B cell (primary cell): Measurements from ENCODE around the gene HDLBP.

ENCODE experiments used
- CTCF ChIP-seq: fragments of 200-600 bp; IDR thresholded peaks from one replicate; pipeline ENCODE4 v1.8.0; 2022; ENCODE audit warnings: antibody characterized with exemption, mild to moderate bottlenecking
- EZH2 ChIP-seq: IDR thresholded peaks from 2 replicates; pipeline ENCODE4 v1.6.1; 2012; ENCODE audit warnings: borderline replicate concordance, low read depth, mild to moderate bottlenecking, moderate library complexity, low read length; ENCODE audit not compliant: insufficient read depth, poor library complexity, severe bottlenecking

DNA sequence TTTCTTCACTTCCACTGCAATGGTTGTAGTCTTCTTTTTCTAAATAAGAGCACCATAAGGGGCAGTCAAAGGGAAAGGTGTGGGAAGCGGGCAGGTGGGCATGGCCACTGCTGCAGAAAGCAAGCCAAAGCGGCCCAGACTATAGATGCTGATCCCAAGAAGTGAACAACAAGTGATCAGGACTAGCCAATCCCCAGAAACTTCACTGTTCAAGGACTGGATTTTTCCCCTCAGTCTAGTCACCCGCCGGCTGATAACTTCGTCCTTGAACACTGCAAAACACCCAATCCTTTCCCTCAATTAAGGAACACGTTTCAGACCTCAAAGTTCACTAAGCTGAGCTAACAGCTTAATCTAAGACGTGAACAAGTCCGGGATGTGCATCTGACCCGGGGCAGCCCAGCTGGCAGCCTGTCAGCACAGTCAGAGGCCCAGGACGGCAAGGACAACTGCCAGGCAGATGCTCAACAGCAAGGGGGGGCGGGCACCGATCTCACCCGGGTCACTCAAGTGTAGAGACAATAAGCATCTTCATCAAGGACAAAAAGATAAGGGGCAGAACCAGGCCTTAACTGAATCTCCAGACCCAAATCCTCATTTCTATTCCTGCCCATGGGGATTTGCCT, 59.8 kb downstream of the HDLBP start:
- no peak for TF ChIP-seq CTCF
- no peak for TF ChIP-seq EZH2
